ENCODE measurements around the gene SARM1.
"Not testable (repeated sequence)": the region's sequence is repeated elsewhere in the genome, so short reads cannot be mapped to it uniquely, and the experiment has no call there.

SARM1 gene

DNA sequence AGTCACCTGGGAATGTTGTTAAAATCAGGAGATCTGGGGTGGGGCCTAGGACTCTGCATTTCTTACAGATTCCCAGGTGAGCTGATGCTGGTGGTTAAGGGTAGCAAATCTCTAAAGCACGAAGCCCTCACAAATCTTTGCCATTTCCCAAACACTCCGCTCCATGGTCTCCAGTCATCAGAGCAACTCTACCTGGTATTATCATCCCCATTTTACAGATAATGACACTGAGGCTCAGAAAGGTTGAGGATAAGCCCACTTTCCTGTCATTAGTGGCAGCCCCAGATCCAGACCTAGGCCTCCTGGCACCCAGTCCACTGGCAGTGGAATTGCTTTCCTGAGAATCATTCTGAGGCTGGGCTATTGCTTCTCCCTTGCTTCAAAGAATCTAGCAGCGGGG is 25.8 kb downstream of the SARM1 start:
- DNase-seq, result no peak

DNA sequence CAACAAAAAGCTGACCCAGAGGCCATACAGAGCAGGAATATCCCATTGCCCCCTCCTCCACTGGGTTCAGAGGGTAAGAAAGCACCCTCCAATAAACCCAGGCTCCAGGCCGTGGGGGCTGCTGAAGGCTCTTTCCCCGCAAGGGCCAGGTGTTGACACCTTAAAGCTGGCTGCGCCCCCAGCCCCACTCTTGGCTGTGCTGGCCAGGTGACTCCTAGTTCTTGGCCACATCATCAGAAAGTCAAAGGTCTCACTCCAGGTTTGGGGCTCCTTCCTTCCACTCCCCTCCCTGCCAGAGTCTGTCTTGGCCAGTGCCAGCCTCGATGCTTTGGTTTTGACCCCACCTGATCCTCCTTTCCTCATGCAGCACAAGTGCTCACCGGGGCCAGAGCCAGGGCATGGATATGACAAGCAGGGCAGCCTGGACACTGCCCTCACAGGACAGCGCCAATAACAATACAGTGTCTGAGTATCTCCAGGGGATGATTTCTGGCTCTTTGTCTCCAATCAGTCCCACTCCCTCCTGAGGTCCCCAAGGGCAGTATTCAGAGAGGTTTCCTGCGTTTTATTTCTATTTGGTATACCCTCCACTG is 26.3 kb downstream of the SARM1 start:
- no peak for DNase-seq

DNA sequence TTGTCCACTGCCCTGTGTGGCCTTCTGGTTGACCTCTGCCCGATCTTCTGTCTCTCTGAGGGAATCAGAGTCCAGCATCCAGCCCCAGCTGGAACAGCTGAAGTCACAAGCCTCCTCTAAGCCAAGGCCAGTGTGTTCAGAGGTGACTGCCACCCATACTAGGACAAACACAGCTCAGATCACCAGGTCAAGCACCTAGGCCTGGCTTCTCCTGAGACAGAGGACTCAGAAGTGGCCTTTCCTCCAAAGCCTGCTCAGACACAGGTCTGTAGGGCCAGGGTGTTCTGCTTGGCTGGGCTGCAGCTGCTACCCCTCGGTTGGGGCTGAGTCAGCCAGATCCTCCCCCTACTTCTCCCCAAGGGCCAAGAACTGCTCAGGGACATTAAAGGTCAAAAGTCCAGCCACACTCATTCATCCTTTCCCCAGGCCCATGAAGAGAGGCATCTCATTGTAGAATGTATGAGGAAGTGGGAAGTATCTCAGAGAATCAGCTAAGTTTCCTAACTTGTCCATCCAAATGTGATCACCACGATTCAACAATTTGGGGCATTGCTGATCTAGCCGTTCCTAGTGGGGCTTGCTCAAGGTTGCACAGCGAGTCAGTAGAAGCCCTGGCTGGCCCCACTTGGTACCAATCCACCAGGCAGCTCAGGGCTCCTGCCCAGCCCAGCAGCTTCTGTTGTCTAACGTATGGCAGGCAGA is 26.9 kb downstream of the SARM1 start:
- no peak for DNase-seq

DNA sequence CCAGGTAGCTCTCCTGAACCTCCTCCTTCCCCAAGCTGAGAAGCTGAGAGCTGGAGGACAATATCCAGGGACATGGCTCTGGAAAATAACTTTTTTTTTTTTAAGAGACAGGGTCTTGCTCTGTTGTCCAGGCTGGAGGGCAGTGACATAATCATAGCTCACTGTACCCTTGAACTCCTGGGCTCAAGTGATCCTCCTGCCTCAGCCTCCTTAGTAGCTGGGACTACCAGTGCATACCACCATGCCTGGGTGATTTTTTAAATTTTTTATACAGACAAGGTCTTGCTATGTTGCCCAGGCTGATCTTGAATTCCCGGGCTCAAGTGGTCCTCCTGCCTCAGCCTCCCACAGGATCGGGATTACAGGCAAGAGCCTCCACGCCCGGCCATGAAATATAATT is 28.3 kb downstream of the SARM1 start:
- DNase-seq, result no peak

DNA sequence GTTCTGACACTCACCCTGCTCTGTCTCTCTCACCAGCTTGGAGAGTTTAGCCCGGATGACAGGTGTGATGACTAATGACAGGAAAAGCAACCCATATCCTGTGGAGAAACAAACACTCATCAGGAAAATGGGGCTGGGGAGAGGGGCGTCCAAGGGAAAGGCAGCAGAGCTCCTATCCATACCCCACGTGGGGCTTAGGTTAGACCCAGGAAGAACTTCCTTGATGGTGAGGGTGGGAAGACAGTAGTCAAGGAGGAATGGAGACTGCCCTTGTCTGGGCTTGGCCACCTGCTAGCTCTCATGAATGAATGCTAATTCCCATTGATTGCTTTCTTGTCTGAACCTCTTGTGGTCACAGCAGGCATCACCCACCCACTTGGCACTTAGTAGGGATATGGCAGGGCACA is 30.7 kb downstream of the SARM1 start:
- no peak for DNase-seq

DNA sequence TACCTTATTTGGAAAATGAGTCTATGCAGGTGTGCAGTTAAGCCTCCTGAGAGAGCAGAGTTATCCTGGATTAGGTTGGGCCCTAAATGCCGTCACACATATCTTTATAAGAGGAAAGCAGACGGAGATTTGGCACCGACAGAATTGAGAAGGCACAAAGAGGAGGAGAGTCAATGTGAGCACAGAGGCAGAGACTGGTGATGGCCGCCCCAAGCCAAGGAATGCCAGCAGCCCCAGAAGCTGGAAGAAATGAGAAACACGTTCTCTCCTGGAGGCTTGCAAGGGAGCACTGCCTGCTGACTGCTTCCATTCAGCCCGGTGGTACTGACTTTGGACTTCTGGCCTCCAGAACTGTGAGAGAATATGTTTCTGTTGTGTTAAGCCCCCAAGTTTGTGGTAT is 31.4 kb downstream of the SARM1 start:
- DNase-seq, result no peak

DNA sequence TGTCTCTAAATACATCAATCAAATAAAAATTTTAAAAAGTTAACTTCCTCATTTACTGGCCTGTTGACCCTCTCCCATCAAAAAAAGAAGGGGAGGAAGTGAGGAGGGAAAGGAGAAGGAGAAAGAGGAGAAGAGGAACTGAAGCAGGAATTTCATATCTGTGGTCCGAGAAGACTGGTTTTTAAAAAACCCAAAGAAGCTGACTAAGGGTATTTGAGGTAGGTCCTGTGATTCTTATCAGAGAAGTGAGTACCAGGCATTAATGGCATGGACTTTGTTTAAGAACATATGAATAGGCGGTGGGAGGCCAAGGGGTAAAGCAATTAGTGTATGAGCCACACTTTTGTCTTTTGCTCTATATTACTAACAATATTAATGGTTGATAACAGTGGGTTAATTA is 32.5 kb downstream of the SARM1 start:
- no peak for DNase-seq

DNA sequence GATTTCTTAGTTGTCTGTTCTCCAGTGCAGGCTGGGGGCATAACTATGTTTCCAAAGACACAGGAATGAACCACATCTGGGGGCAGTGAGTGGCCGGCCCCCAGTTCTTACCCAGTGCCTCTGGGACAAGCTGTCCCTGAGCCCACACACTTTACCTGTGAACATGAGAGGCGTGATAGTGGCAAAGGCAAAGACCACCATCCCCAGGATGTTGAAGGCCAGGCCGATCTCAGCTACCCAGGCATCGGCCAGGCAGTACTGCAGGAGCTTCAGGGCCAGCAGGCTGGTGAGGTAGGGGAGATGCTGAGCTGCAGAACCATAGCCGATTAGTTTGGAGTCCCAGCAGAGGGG is 32.9 kb downstream of the SARM1 start:
- no peak for DNase-seq

DNA sequence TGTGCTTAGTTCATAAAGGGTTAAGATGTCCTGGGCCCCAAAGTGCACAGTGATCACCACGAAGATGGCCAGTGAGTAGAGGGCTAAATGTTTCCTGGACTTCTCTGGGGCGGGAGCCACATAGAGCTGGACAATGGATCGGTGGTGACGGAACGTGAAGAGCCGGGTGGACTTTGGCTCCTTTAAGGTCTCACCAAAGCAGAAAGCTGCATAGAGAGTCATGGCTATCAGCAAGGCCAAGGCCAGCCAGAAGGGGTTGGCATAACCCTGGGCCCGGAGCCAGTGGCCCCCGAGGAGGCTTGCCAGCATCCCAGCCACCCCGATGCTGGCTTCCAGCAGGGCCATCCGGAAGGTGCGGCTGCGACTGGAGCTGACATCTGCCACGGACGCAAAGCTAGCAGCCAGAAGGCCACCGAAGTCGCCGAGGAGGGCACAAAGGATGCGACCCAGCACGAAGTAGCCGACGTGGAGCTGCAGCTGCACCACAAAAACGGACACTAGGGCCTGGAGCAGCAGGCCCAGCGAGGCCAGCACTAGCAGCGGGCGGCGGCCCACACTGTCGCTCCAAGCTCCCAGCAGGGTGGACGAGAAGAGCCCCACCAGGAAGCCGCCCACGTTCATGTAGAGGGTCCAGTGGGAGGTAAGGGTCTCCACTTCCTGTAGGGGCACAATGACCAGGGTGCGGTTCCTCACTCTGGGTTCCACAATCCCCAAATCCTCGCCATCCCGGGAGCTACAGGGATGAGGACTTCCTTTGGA is 33.5 kb downstream of the SARM1 start:
- DNase-seq, result no peak

DNA sequence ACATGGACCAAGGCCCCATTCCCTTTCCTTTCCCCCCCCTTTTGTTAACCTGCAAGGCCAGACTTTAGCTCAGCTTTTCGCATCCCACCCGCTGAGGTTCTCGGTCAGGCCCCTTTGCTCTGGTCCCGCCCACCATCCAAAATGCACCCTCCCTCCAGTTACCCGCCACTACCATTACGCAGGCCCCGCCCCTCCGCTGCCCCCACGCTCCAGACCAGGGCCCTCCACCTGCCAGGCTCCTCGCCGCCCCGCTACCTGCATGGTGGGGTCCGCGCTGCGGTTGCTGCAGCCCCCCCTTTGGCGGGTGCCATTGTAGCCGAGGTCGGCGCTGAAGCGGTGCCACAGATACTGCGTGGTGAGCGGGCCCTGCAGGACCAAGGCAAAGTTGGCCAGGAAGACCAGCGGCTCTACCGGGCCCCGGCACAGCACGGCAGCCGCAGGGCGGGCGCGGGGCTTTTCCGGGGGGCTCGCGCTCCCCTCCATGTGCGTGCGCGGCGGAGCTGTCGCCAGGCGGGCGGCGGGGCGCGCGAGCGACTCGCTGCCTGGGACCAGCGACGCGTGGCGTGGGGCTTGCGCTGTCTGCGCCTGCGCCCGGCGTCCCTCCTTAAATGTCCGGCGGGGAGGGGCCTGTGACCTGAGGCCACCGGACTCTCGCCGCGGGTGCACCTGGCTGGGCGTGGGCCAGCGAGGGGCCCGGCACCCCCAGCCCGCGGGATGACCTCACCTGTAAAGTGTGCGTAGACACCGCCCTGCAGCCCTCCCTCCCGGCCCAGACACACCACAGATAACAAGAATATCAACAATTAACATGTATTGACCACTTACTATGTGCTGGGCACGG is 34.4 kb downstream of the SARM1 start, which contains the start of gene SLC46A1:
Gene SLC46A1, minus strand, starts transcription at position 581 of the 841 bp plus-strand sequence. Its CDS starts 98 bp downstream, at position 483.
- peak; percentile 59 for DNase-seq

DNA sequence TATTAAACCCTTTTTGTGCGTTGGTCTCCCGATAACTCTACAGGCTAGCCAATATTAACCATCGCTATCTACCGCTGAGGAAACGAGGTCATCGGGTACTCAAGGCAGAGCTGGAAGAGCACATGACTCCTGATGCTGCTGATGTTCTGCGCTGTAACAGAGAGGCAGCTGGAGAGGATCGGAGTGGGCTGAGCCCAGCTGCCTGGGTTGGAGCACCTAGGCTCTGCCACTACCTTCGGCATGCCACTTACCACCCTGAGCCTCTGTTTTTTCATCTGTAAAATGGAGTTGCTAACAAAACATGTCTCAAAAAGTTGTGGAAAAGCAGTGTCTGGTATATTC is 35.0 kb downstream of the SARM1 start:
- DNase-seq, result no peak

DNA sequence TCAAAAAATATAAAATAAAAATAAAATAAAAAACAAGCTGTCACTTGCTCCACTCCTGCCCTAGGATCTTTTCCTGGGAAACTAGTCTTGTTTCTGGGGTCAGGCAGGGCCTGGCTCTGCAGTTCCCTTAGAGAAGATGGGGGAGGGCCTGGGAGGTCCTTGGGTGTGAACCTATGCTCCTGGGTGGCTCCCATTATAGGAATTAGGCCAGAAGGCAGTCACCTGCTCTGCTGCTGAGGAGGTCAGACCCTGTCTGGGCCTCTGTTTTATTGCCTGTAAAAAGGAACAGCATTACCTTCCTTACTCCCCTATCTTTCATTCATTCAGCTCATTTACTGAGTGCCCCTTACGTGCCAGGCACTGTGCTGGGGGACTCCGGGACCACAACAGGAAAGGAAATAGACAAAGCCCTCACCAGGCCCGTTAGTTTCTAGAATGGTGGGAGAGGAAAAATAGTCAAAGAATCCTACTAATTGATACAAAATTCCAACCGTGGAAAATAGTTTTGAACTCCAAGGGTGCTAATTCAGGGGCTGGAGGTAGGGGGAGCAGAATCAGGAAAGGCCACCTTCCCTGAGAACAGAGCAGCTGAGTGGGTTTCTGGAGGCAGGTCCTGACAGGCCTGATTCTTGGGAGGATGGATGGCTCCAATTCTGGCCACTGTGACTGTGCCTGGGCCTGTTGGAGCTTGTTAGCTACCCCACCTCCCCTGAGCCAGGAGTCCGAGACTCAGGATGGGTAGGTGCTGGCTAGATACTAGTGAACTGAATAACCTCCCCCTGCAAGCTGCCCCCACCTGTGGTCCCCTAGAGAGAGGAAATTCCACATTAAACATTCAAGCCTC is 35.9 kb downstream of the SARM1 start:
- no peak for DNase-seq

DNA sequence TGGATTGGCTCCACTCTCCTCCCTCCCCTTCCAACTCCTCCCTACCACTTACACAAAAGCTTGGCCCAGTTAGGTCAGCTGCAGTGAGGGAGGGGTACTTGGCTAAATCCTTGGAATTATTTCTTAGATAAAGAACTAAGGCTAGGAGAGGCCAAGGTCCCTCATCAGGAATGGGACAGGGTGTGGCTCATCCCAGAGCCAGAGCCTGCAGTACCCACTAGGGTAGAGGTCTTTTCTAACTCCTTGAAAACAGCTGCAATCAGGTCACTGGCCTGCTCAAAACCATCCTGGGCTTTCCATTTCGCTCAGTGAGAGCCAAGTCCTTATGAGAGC is 36.4 kb downstream of the SARM1 start:
- DNase-seq, result no peak

DNA sequence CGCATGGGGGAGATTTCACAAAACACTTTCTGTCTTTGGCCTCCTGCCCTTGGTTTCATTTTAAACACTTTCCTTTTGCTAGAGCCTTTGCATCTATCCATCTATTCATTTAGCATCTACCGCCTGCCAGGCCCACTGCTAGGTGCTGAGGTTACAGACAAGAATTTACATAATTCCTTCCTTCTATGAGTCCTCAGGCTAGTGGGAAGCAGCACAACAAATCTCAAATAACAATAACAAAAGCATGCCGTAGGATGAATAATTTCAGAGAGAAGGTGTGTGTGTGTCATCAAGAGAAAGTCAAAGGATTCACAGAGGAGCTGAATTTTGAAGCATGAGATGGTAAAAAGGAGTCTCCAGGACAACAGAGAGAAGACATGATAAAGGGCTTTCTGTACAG is 40.6 kb downstream of the SARM1 start:
- no peak for DNase-seq

DNA sequence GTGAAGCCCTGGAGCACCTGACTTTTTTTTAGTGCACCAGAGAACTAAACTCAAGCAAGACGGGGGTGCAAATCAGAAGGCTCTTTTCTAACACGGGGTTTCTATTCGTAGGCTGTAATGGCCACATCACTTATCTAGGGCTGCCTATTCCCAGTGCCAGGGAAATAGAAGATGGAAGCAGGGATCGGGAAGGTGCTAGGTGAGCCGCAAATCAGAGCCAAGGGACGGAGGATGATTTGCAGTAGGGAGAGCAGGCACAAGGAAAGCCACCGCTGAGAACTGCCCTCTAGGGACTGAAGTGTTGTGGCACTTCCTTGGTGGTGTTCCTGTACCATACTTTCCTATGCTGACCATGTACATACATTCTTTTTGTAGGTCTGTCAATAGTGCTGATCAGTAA is 42.3 kb downstream of the SARM1 start:
- no peak for DNase-seq

DNA sequence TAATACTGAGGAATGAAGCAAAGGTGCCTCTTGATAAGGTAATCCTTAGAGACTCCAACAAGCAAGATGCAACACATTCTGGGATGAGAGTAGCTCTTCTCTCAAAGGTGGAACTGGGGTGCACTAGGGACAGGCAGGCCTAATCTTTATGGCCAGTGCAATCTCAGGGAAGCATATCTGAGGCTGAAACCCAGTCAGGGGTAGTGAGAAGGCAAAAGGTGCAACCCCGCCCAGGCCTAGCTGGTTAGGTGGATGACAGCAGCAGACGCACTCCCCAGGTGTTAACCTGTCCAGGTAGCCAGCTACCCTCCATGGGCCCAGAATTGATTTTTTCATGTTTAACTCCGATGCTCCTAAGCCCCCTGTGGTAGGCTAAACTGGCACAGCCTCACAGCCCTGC is 44.4 kb downstream of the SARM1 start:
- DNase-seq, result no peak

DNA sequence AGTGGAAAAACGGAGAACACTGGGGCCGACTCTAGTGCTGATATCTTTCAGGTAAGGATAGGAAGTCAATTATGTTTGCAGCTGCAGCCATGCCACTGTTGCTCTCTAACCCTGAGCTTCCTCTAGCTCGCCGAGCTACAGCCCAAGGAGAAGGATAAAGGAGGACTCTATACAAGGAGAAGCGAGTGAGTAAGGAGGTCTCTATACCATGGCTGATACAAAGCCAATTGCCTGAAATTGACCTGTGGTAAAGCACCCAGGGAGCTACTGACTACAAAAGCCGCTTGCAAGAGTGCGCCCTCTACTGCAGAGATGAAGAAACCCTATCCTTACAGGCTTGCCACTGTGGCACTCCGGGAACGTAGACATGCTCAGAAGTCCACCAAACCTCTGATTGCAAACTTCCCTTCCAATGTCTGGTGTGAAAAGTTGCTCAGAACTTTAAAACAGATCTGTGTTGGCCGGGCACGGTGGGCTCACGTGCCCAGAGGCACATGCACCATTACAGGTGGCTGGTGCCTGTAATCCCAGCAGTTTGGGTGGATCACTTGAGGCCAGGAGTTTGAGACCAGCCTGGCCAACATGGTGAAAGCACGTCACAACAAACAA is 45.3 kb downstream of the SARM1 start:
- peak; percentile 67 for DNase-seq

DNA sequence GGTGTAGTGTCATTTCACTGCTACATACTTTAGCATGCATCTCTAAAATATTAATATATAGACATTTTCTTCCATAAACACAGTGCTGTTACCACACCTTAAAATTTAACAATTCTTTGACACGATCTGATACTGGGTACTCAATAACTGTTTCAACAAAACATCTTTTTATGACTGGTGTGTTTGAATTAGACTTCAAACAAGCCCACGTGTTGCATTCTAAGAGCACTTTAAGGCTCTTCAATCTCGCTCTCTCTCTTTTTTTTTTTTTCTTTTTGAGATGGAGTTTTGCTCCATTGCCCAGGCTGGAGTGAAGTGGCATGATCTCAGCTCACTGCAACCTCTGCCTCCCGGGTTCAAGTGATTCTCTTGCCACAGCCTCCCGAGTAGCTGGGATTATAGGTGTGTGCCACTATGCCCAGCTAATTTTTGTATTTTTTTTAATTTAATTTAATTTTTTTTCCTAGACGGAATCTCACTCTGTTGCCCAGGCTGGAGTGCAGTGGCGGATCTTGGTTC is 50.4 kb downstream of the SARM1 start:
- no peak for DNase-seq

DNA sequence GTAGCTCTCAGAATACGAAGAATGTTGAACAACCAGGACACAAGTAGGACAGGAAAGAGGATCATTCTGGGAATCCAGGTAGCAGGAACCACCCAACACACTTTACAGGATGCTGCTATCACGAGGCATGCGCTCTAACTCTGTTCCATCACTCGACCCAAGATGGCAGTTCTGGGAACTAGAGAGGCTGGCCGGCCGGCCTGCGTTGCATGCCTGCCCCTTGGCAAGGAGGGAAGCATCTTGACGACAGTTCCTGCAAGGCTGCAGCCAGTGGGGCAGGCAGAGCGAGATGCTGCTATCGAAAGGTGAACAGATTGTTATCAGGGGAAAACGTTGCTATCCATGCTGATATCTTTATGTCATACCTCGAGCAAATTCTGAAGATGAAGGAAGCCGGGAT is 53.7 kb downstream of the SARM1 start:
- no peak for DNase-seq

DNA sequence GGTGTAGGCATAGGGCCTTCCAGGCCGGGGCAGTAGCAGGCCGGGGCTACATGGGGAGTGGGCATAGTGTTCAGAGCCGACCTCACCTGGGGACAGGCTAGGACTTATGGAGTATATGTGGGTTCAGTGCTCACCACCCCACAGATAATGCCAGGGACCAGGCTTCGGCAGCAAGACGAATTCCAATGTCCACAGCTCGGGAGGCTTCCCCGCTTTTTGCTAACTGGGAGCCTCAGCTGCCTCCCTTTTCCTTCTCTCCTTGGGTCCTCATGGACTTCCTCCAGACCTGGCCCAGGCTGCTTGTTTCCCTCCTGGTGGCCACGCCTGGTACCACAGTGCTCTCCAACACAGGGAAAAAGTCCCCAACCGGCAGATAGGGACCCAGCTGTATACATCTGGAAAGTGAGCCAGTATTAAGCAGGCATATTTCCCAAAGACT is 54.6 kb downstream of the SARM1 start:
- no peak for DNase-seq

DNA sequence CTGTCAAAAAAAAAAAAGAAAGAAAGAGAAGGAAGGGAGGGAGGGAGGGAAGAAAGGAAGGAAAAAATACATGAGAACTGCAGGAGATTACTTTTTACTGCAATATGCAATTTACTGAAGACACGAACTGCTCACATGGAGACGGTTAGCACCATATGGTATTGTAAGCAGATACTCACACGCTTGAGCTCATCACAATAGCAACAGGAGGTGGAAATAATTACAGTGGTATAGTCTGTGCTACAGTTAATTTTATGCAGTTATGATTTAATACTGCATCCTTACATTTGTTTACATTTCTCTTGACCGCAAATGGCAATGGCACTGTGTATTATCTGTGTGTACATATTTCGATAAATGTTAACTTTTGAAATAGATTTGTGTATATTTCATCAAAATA is 55.9 kb downstream of the SARM1 start:
- DNase-seq, result no peak

DNA sequence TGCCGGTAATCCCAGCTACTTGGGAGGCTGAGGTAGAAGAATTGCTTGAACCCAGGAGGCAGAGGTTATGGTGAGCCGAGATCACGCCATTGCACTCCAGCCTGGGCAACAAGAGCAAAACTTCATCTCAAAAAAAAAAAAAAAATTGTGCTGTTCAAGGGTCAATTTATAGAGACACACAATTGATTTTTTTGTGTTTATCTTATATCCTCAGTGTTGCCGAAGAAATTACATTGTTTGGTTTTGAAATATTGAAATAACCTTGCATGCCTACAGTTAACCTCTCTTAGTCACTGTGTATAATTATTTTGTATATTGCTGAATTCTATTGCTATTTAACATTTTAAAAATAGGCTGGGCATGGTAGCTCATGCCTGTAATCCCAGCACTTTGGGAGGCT is 56.5 kb downstream of the SARM1 start:
- not testable (repeated sequence) for DNase-seq

Data from CD4-positive, alpha-beta T cell treated with Interleukin-17A for 4 hours (primary cell).